Measurements from ENCODE around the gene GPR135. TPM values are rescaled to one million over a fixed set of nuclear protein-coding genes. Genes with fewer than 3 reads are reported as not detected.

Gene GPR135
- total and polyA plus RNA-seq, 2 of the 13 experiments (the other 11 are each of a cell fraction or from before 2014, with no cell fraction given): 0.46 to 1.3 TPM

DNA sequence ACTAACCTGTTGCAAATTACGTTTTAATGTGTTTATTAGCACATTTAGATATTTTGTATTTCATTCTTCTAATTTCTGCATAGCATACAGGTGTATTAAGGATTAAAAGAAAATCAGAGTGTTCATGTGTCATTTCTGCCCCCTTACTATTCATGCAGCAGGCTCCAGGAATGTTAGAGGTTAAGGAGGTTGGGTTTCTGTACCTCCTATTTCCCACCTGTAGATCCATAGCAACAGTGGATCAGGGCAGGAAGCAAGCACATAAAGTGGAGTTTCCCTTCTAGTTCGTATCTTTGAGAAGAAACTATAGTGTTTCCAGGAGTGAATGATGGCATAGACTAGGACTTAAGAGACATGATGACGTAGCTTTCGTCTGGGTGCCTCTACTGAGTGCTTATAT, 38.1 kb upstream of the GPR135 start:
- no peak for ATAC-seq
- in situ Hi-C loops (cut with HindIII; ENCODE audit: extremely low pct_ligation_motif_present, low pct_unique_long_range_greater_than_20kb): loop anchor here (10.0 to 25.0 kb wide), 2 partner anchors 82 to 684 kb away; no protein-coding TSS in a partner anchor
- no TSS peak for BruUV-seq (replicated peaks)
- intact Hi-C loops (cut with micrococcal nuclease; ENCODE audit: unreplicated experiment): loop anchor here (10.0 kb wide), 1 partner anchor 392 kb away; no protein-coding TSS in a partner anchor
- no peak for TF ChIP-seq PHF21A (CRISPR knock-in tag; IDR thresholded peaks at IDR 0.05)
- TF ChIP-seq HES4 (CRISPR knock-in tag; IDR thresholded peaks at IDR 0.05; ENCODE audit: borderline replicate concordance): no peak
- TF ChIP-seq RFX5 (IDR thresholded peaks at IDR 0.05; ENCODE audit: low read depth, low read length): no peak
- TF ChIP-seq AKAP8 (CRISPR knock-in tag; IDR thresholded peaks at IDR 0.05): no peak
- TF ChIP-seq, protein P1, sequence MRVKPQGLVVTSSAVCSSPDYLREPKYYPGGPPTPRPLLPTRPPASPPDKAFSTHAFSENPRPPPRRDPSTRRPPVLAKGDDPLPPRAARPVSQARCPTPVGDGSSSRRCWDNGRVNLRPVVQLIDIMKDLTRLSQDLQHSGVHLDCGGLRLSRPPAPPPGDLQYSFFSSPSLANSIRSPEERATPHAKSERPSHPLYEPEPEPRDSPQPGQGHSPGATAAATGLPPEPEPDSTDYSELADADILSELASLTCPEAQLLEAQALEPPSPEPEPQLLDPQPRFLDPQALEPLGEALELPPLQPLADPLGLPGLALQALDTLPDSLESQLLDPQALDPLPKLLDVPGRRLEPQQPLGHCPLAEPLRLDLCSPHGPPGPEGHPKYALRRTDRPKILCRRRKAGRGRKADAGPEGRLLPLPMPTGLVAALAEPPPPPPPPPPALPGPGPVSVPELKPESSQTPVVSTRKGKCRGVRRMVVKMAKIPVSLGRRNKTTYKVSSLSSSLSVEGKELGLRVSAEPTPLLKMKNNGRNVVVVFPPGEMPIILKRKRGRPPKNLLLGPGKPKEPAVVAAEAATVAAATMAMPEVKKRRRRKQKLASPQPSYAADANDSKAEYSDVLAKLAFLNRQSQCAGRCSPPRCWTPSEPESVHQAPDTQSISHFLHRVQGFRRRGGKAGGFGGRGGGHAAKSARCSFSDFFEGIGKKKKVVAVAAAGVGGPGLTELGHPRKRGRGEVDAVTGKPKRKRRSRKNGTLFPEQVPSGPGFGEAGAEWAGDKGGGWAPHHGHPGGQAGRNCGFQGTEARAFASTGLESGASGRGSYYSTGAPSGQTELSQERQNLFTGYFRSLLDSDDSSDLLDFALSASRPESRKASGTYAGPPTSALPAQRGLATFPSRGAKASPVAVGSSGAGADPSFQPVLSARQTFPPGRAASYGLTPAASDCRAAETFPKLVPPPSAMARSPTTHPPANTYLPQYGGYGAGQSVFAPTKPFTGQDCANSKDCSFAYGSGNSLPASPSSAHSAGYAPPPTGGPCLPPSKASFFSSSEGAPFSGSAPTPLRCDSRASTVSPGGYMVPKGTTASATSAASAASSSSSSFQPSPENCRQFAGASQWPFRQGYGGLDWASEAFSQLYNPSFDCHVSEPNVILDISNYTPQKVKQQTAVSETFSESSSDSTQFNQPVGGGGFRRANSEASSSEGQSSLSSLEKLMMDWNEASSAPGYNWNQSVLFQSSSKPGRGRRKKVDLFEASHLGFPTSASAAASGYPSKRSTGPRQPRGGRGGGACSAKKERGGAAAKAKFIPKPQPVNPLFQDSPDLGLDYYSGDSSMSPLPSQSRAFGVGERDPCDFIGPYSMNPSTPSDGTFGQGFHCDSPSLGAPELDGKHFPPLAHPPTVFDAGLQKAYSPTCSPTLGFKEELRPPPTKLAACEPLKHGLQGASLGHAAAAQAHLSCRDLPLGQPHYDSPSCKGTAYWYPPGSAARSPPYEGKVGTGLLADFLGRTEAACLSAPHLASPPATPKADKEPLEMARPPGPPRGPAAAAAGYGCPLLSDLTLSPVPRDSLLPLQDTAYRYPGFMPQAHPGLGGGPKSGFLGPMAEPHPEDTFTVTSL (CRISPR knock-in tag; IDR thresholded peaks at IDR 0.05; ENCODE audit: borderline replicate concordance): no peak
- TF ChIP-seq ZNF12 (CRISPR knock-in tag; IDR thresholded peaks at IDR 0.05): no peak
- no peak for TF ChIP-seq ETV5 (CRISPR knock-in tag; IDR thresholded peaks at IDR 0.05; ENCODE audit: borderline replicate concordance)
- no peak for TF ChIP-seq ZNF790 (CRISPR knock-in tag; IDR thresholded peaks at IDR 0.05; ENCODE audit: borderline replicate concordance)
- TF ChIP-seq ZNF687 (CRISPR knock-in tag; IDR thresholded peaks at IDR 0.05): no peak
- no peak for TF ChIP-seq ZNF337 (CRISPR knock-in tag; IDR thresholded peaks at IDR 0.05; ENCODE audit: borderline replicate concordance, low read depth)
- no peak for TF ChIP-seq CHD2 (IDR thresholded peaks at IDR 0.05; ENCODE audit: low read depth, low read length)
- TF ChIP-seq ZSCAN31 (CRISPR knock-in tag; IDR thresholded peaks at IDR 0.05; ENCODE audit: low read depth): no peak
- no peak for TF ChIP-seq ESRRA (CRISPR knock-in tag; IDR thresholded peaks at IDR 0.05; ENCODE audit: low read depth)
- TF ChIP-seq TCF7L2 (IDR thresholded peaks at IDR 0.05; ENCODE audit: low read depth, low read length): no peak
- TF ChIP-seq STAG1 (CRISPR knock-in tag; IDR thresholded peaks at IDR 0.05): no peak
- TF ChIP-seq ISL2 (CRISPR knock-in tag; IDR thresholded peaks at IDR 0.05): no peak
- H3K27ac ChIP-seq (ENCODE audit: extremely low read length, insufficient read depth, low read length): no peak overlapping the region
- 99% methylated on average over 4 of the region's 4 CpGs for WGBS (ENCODE audit: low lambda C conversion rate)
- H3K9ac ChIP-seq (ENCODE audit: insufficient read depth, low read depth, low read length): no peak overlapping the region
- no peak for DNase-seq (ENCODE audit: low spot score)
- POLR2A ChIA-PET: no interaction called here
- no peaks in the 10 kb centered on the region for H3K27me3 ChIP-seq (ENCODE audit: control insufficient read depth in 1 of 2, insufficient read depth in 2 of 2, low read length in 2 of 2)
- H3K9me3 ChIP-seq (ENCODE audit: low read length): no peaks in the 10 kb centered on the region
- H4K20me1 ChIP-seq (ENCODE audit: insufficient read depth, low read length): no peaks in the 10 kb centered on the region
- CTCF ChIA-PET (ENCODE audit: low intra/inter-chr PET ratio, low total read pairs): no interaction called here
- H3K79me2 ChIP-seq (ENCODE audit: insufficient read depth, low read length): no peaks in the 10 kb centered on the region
- FAIRE-seq: no peak
- H3K36me3 ChIP-seq (replicated peaks in 1 of 2; ENCODE audit: control insufficient read depth in 1 of 2, insufficient read depth in 2 of 2, low read length in 2 of 2): peaks cover 0 to 14% of the 10 kb centered on the region in 2 experiments; a peak in 2 of 5 replicates
- H2AFZ ChIP-seq (ENCODE audit: low read length): no peak overlapping the region
- H3K4me1 ChIP-seq (ENCODE audit: insufficient read depth, low read length): peaks cover 12% of the 10 kb centered on the region
- no peak overlapping the region for H3K4me2 ChIP-seq (ENCODE audit: low read depth, low read length)
- no peak overlapping the region for H3K4me3 ChIP-seq (replicated peaks in 1 of 3; ENCODE audit: insufficient read depth in 1 of 3, low read depth in 2 of 3, low read length in 3 of 3)

Measured in HepG2 (cell line).